ENCODE results near the gene NAA25.

- TF ChIP-seq CTCF (IDR thresholded peaks at IDR 0.05; ENCODE audit: insufficient read depth, low read length, poor library complexity, severe bottlenecking) = no peak
- TF ChIP-seq EZH2phosphoT487 (conservative IDR thresholded peaks at IDR 0.05; ENCODE audit: low read length) = no peak
Measured at GRCh38 chr12:112049351-112049750, 59.2 kb downstream of the NAA25 start.
